GM19395 (cell line): ENCODE measurements around the gene CXCR1.
"Not testable (repeated sequence)": the region's sequence is repeated elsewhere in the genome, so short reads cannot be mapped to it uniquely, and the experiment has no call there.

Experiments
- ATAC-seq: cut with Tn5 transposase; IDR thresholded peaks from one replicate; pipeline ENCODE4 v1.9.1; 2021; ENCODE audit warnings: mild to moderate bottlenecking, moderate library complexity; ENCODE audit not compliant: unreplicated experiment

CXCR1 gene

GRCh38 chr2:218162814-218163213, 3.9 kb downstream of the CXCR1 start:
- ATAC-seq = no peak

DNA sequence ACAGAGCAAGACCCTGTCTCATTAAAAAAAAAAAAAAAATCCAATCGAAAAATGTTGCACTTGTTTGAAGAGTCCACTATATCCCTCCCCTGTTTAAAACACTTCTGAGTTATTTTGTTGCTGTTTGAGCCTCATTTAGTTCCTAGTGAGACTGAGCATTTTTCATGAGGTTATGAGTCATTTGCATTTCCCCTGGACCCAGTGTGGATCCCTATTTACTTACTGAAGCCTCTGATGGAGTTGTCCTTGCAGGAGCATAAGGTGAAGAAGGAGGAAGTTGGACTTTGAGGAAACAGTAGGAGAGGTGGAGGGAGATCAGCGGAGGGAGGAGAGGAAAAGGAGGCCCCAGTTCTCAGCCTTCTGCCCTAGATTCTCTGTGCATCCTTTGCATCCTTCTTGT, 5.1 kb downstream of the CXCR1 start:
- no peak for ATAC-seq

- ATAC-seq = no peak
Measured at GRCh38 chr2:218155953-218156479, 10.7 kb downstream of the CXCR1 start.

GRCh38 chr2:218152777-218153176, 14.0 kb downstream of the CXCR1 start:
- ATAC-seq = no peak

- no peak for ATAC-seq
Measured at GRCh38 chr2:218152172-218152571, 14.6 kb downstream of the CXCR1 start.

DNA sequence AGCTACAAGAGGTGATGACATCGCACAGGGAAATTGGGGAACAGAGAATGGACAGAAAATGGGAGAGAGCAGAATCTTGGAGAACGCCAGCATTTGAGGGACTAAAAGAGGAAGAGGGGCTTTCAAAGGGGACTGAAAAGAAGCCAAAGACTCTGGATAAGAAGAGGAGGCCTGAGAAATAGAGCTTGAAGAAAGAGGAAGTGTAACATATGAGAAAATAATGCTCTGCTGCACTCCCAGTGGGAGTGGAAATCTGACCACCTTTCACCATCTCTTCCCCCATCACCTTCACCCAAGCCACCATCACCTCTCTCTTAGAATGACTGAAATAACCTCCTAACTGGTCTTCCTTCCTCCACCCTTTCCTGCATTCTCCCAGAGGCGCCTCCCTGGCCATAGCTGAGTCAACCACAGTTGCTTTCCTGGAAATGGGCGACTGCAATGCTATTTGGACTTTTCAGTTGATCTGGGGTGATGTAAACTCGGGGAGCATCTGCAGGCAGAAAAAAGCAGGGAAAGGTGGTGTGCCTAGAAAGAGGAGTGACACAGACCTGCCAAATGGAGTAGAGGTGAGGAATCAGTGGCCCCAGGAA, 16.8 kb downstream of the CXCR1 start:
- ATAC-seq = peak; percentile 68

DNA sequence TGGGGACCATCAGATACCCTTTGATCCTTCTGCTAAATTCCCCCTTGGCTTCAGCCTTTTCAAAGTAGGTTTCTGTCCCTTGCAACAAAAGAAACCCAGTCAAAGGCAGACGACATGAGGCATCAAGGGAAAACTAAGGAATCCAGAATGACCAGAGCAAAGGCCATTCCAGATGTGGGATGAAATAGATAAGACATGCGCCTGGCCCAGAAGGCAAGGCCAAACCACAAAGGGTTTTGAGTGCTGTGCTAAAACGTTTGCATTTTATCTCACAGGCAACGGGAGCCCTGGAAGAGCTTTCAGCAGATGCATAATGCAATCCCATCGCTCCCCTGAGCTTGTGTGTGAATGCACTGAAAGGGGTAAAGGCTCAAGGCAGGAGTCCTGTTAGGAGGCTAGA, 17.7 kb downstream of the CXCR1 start:
- ATAC-seq = no peak

- ATAC-seq = no peak
Measured at GRCh38 chr2:218146056-218146455, 20.7 kb downstream of the CXCR1 start.

DNA sequence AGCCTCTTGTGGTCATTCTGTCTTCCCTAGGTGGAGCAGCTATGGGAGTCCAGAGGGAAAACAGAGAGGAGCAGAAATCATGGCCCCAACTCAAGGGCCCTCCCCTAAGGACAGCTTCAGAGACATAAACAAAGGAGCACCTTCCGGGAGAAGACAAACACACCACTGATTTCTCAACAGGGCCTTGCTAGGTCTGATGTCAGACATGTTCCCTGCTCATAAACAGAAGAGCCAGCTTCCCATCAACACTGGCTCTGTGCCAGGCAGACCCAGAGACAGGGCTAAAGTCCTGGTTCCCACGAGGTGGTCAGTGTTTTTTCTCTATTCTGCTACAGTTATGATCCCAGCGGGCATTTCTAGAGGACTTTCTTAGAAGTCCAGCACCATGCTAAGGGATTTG, 21.6 kb downstream of the CXCR1 start:
- no peak for ATAC-seq

DNA sequence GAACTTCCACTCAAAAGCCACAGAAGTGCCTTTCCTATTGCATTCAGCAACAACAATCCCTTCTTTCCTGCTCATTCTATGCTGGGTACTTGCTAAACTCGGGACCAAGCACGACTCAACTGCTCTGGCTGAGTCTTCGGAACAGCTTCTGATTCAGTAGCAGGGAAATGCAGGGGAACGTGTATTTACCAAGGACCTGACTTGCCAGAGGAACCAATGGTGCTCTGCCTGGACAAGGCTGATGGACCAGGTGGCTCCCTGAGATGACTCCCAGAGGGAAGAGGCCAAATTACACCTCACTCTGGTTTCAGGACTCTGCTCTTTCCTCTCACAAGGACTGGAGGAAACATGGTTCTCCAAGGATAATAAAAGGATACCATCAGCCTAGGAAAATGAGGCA, 28.7 kb downstream of the CXCR1 start:
- ATAC-seq = no peak

- no peak for ATAC-seq
Measured at GRCh38 chr2:218137514-218137913, 29.2 kb downstream of the CXCR1 start.

GRCh38 chr2:218130822-218131221, 35.9 kb downstream of the CXCR1 start:
- ATAC-seq = no peak

DNA sequence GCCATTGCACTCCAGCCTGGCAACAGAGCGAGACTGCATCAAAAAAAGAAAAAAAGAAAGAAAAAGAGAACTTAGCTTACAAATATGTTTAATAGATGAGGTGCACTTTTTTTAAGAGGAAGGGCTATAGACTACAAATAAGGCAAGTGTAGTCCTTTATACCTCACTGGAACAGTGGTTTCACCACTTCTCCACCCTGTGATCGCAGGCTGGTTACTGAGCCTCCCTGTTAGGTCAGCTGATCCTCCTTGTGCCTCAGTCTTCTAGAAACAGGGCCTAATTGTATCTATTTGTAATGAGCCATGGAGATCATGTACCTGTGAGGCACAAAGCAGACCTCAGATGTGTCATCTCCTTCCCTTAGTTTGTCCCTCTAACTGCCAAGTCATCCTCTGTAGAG, 36.4 kb downstream of the CXCR1 start:
- ATAC-seq = no peak

- no peak for ATAC-seq
Measured at GRCh38 chr2:218129458-218130135, 37.2 kb downstream of the CXCR1 start.

GRCh38 chr2:218128781-218129457, 37.8 kb downstream of the CXCR1 start:
- ATAC-seq = no peak

- no peak for ATAC-seq
Measured at GRCh38 chr2:218127929-218128455, 38.8 kb downstream of the CXCR1 start.

- ATAC-seq = no peak
Measured at GRCh38 chr2:218125626-218126080, 41.1 kb downstream of the CXCR1 start, which contains the start of gene CXCR2. Gene CXCR2 (plus strand): TSS chr2:218126028. CDS start chr2:218134802, 8,774 bp downstream.

- ATAC-seq = no peak
Measured at GRCh38 chr2:218125095-218125494, 41.7 kb downstream of the CXCR1 start.

DNA sequence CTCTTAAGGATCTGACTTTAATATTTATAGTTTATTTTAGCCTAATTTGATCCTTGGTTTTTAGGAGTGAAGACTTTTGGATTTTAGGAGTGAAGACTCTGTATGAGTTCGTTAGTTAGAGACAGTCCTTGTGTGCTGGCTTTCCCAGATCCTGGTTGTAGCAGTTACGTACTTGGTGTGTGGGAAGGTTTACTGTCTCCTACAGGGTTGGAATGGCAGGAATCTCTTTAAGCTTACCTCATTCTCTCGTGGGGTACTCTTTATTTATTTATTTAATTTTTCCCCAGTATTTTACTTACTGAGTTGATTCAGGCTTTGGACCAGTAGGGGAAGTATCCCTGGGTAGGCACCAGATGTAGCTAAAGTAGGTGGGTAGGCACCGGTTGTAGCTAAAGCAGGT, 42.8 kb downstream of the CXCR1 start:
- ATAC-seq = no peak

- not testable (repeated sequence) for ATAC-seq
Measured at GRCh38 chr2:218122286-218122685, 44.5 kb downstream of the CXCR1 start.

- ATAC-seq = not testable (repeated sequence)
Measured at GRCh38 chr2:218121789-218122188, 45.0 kb downstream of the CXCR1 start.
